HCT116 (cell line): ENCODE data around the gene CEP112. TPM values are rescaled to one million over a fixed set of nuclear protein-coding genes. Genes with fewer than 3 reads are reported as not detected.

Experiments used
- ATAC-seq: fragments of 200-7000 bp; cut with Tn5 transposase; 2 replicates; pipeline ENCODE4 v1.9.1; 2020; ENCODE audit warnings: mild to moderate bottlenecking, moderate library complexity
- BruUV-seq: library from RNA; stranded (reverse); fragments of 400-500 nt; replicated peaks from 2 replicates; lab custom pipeline; 2021; lab: Mats Ljungman, UMichigan
- CTCF ChIA-PET: fragments of 300-600 bp; sonication (Branson Sonifier 250); formaldehyde crosslinking; loops from one replicate; lab custom pipeline; 2021; ENCODE audit warnings: antibody characterized with exemption; lab: Charles Lee
- POLR2A ChIA-PET: fragments of 300-600, 350-600 bp; sonication (Branson Sonifier 250); formaldehyde crosslinking; loops from one replicate; lab custom pipeline; 2021; ENCODE audit warnings: antibody characterized with exemption; lab: Charles Lee
- RAD21 ChIA-PET, 2 experiments: fragments of 300-600 bp; sonication (Branson Sonifier 250); formaldehyde crosslinking; loops; one replicate each; lab custom pipeline; 2023; ENCODE audit warnings: low total read pairs in 2 of 2; ENCODE audit not compliant: uncharacterized antibody in 2 of 2, unreplicated experiment in 2 of 2, low non-redundant PET in 1 of 2; lab: Charles Lee
- DNase-seq: peaks from one replicate; pipeline ENCODE4 v3.0.0-alpha.2; 2010; ENCODE audit warnings: low read depth, low spot score
- H2AFZ ChIP-seq: fragments of 200-600 bp; shearing (Covaris generic), sonication (generic); 2 replicates; pipeline ENCODE4 v1.6.1; 2017; ENCODE audit warnings: low read depth, mixed run types, mixed read lengths, antibody characterized with exemption, low read length; ENCODE audit not compliant: poor library complexity, severe bottlenecking
- H3K27ac ChIP-seq: 2 replicates; pipeline ENCODE4 v1.5.1; 2012; ENCODE audit warnings: low read depth, low read length
- H3K27me3 ChIP-seq: fragments of 200-600 bp; sonication (generic); 2 replicates; pipeline ENCODE4 v1.6.1; 2016; ENCODE audit warnings: mixed run types, low read length, mixed read lengths; ENCODE audit not compliant: insufficient read depth
- H3K36me3 ChIP-seq, 2 experiments: fragments of 200-500 bp in 1 of 2; fragments of 200-600 bp in 1 of 2; sonication (Bioruptor generic) in 1 of 2; sonication (generic) in 1 of 2; 2 replicates each; pipeline versions ENCODE4 v1.5.1 to v1.6.1; 2014 to 2016; ENCODE audit warnings: low read length in 2 of 2, inconsistent platforms in 1 of 2, mixed read lengths in 1 of 2, mixed run types in 1 of 2; ENCODE audit not compliant: insufficient read depth in 2 of 2, control insufficient read depth in 1 of 2
- H3K4me1 ChIP-seq, 2 experiments: fragments of 200-600 bp in 1 of 2; sonication (generic) in 1 of 2; 2 replicates each; pipeline versions ENCODE4 v1.5.1 to v1.6.1; 2012 to 2017; ENCODE audit warnings: low read length in 2 of 2, inconsistent platforms in 1 of 2, mild to moderate bottlenecking in 1 of 2, mixed read lengths in 1 of 2, mixed run types in 1 of 2, moderate library complexity in 1 of 2; ENCODE audit not compliant: insufficient read depth in 2 of 2, control insufficient read depth in 1 of 2
- H3K4me2 ChIP-seq: fragments of 200-600 bp; sonication (generic); 2 replicates; pipeline ENCODE4 v1.6.1; 2017; ENCODE audit warnings: mixed run types, low read length, mixed read lengths
- H3K4me3 ChIP-seq, 2 experiments: fragments of 200-600 bp in 1 of 2; sonication (generic) in 1 of 2; replicated peaks in 1 of 2; 2 replicates each; pipeline ENCODE4 v1.5.1; 2011 to 2016; ENCODE audit warnings: low read length in 2 of 2, control low read depth in 1 of 2, low read depth in 1 of 2, mild to moderate bottlenecking in 1 of 2, mixed read lengths in 1 of 2, mixed run types in 1 of 2
- H3K79me2 ChIP-seq: fragments of 200-600 bp; sonication (generic); 2 replicates; pipeline ENCODE4 v1.6.1; 2017; ENCODE audit warnings: mild to moderate bottlenecking, mixed run types, low read length, moderate library complexity, mixed read lengths; ENCODE audit not compliant: insufficient read depth
- H3K9ac ChIP-seq: fragments of 200-600 bp; sonication (generic); 2 replicates; pipeline ENCODE4 v1.6.1; 2016; ENCODE audit warnings: low read length, mixed read lengths
- H3K9me2 ChIP-seq: fragments of 200-600 bp; sonication (generic), shearing (Covaris generic); 2 replicates; pipeline ENCODE4 v1.6.1; 2017; ENCODE audit warnings: mixed run types, mild to moderate bottlenecking, moderate library complexity; ENCODE audit not compliant: insufficient read depth
- H3K9me3 ChIP-seq, 2 experiments: fragments of 200-500 bp in 1 of 2; fragments of 200-600 bp in 1 of 2; sonication (Bioruptor generic) in 1 of 2; sonication (generic) in 1 of 2; 2 replicates each; pipeline ENCODE4 v1.6.1; 2014 to 2017; ENCODE audit warnings: low read length in 2 of 2, mixed read lengths in 2 of 2, inconsistent platforms in 1 of 2, low read depth in 1 of 2, mild to moderate bottlenecking in 1 of 2, mixed run types in 1 of 2, moderate library complexity in 1 of 2; ENCODE audit not compliant: control insufficient read depth in 1 of 2, insufficient read depth in 1 of 2
- H4K20me1 ChIP-seq: fragments of 200-600 bp; sonication (generic), shearing (Covaris generic); 2 replicates; pipeline ENCODE4 v1.6.1; 2017; ENCODE audit warnings: mixed run types, mild to moderate bottlenecking, moderate library complexity; ENCODE audit not compliant: insufficient read depth
- CBX3 ChIP-seq: IDR thresholded peaks from 2 replicates; pipeline ENCODE4 v1.6.1; 2012; ENCODE audit warnings: low read depth
- EGR1 ChIP-seq: IDR thresholded peaks from 2 replicates; pipeline ENCODE4 v1.6.1; 2012; ENCODE audit warnings: low read depth
- ELF1 ChIP-seq: IDR thresholded peaks from 2 replicates; pipeline ENCODE4 v1.6.1; 2012; ENCODE audit warnings: low read depth, borderline replicate concordance
- EZH2 ChIP-seq: fragments of 200-600 bp; sonication (generic); IDR thresholded peaks from 2 replicates; pipeline ENCODE4 v1.6.1; 2017; ENCODE audit warnings: antibody characterized with exemption, mixed run types
- POLR2A ChIP-seq: IDR thresholded peaks from 2 replicates; pipeline ENCODE4 v1.7.0; 2011; ENCODE audit warnings: borderline replicate concordance; ENCODE audit not compliant: insufficient read depth, insufficient read length; ENCODE audit errors: extremely low read depth
- SP1 ChIP-seq: IDR thresholded peaks from 2 replicates; pipeline ENCODE4 v1.6.1; 2012; ENCODE audit warnings: low read depth
- ZFX ChIP-seq: fragments of 450-650 bp; IDR thresholded peaks from 2 replicates; pipeline ENCODE4 v1.6.1; 2017
- intact Hi-C: fragments of 100-400 bp; cut with micrococcal nuclease; formaldehyde crosslinking; loops from 2 replicates; pipeline ENCODE4 v1.10.0; 2022
- total RNA-seq: library from RNA; stranded (reverse); gene quantifications from one replicate; pipeline ENCODE4 v1.2.1, GENCODE V29; 2021; ENCODE audit not compliant: unreplicated experiment
- TF ChIP-seq, protein P1 (sequence below): IDR thresholded peaks from 2 replicates; pipeline ENCODE4 v1.6.1; 2011; ENCODE audit warnings: mild to moderate bottlenecking, low read length, moderate library complexity; ENCODE audit not compliant: insufficient replicate concordance; ENCODE audit errors: extremely low read depth
- TF ChIP-seq, protein P2 (sequence below): IDR thresholded peaks from 2 replicates; pipeline ENCODE4 v1.6.1; 2012

CEP112 gene
- total RNA-seq, 1 experiment from 2014 or later, result 10.9 TPM

DNA sequence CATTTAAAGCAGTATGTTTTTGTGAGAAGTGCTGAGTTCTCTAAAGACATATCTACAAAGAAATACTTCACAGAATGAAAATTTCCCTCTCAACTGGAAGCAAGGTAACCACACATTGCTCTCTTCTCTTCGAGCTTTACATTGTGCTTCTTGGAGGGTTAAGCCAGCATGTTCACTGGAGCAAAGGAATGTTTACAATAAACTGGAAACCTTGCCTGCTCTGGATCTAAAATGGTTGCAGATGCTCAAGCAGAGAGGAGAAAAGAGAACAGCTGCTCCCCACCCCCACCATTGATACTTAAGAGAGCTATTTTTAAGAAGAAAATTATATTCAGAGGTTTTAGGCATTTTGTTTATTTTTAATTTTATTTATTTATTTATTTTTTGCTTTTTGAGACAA lies 213.1 kb downstream of the CEP112 start:
- H3K27me3 ChIP-seq, result no peaks in the 10 kb centered on the region
- H3K4me2 ChIP-seq, result no peak overlapping the region
- RAD21 ChIA-PET, result interaction anchor here in 1 of 2 experiments (0.7 kb wide), 1 partner anchor 651 kb away, joined by 3 read pairs; no protein-coding TSS in a partner anchor
- H3K36me3 ChIP-seq, result no peaks in the 10 kb centered on the region
- no peaks in the 10 kb centered on the region for H4K20me1 ChIP-seq
- ATAC-seq (no peak), DNase-seq (no peak)
- no peak for TF ChIP-seq POLR2A
- no peak for TF ChIP-seq EGR1
- no peak for TF ChIP-seq EZH2
- TF ChIP-seq, protein P1, sequence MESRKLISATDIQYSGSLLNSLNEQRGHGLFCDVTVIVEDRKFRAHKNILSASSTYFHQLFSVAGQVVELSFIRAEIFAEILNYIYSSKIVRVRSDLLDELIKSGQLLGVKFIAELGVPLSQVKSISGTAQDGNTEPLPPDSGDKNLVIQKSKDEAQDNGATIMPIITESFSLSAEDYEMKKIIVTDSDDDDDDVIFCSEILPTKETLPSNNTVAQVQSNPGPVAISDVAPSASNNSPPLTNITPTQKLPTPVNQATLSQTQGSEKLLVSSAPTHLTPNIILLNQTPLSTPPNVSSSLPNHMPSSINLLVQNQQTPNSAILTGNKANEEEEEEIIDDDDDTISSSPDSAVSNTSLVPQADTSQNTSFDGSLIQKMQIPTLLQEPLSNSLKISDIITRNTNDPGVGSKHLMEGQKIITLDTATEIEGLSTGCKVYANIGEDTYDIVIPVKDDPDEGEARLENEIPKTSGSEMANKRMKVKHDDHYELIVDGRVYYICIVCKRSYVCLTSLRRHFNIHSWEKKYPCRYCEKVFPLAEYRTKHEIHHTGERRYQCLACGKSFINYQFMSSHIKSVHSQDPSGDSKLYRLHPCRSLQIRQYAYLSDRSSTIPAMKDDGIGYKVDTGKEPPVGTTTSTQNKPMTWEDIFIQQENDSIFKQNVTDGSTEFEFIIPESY, result no peak
- TF ChIP-seq ZFX, result no peak
- TF ChIP-seq CBX3, result no peak
- no peak for TF ChIP-seq ELF1
- no TSS peak for BruUV-seq
- no peaks in the 10 kb centered on the region for H3K79me2 ChIP-seq
- H3K9ac ChIP-seq, result no peak overlapping the region
- no peaks in the 10 kb centered on the region for H3K9me2 ChIP-seq
- H3K4me1 ChIP-seq, result no peaks in the 10 kb centered on the region
- H3K27ac ChIP-seq, result no peak overlapping the region
- CTCF ChIA-PET, result no interaction called here
- no peak overlapping the region for H2AFZ ChIP-seq
- H3K9me3 ChIP-seq, result no peaks in the 10 kb centered on the region
- H3K4me3 ChIP-seq, result no peak overlapping the region
- POLR2A ChIA-PET, result no interaction called here
- intact Hi-C loops, result no loop called here

DNA sequence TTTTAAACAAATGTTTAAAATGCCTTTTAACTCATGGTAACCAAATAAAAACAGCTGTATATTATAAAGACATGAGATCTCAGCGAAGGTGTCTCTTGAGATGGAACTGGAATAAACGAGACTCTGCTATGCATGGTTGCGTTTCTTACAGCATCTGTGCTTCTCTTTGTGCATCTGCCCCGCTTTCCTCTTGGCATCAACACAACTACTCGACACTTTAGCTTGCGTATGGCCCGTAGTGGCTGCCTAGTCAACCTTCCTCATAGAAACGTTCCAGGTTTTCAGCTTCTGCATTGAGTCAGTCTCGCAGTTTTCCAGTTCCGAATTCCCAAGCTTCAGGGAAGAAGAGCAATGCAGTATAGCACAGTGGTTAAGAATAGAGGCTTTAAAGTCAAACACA lies 214.9 kb downstream of the CEP112 start:
- no peaks in the 10 kb centered on the region for H3K4me1 ChIP-seq
- no peaks in the 10 kb centered on the region for H4K20me1 ChIP-seq
- H3K27me3 ChIP-seq, result no peaks in the 10 kb centered on the region
- RAD21 ChIA-PET, result no interaction called here
- CTCF ChIA-PET, result no interaction called here
- H2AFZ ChIP-seq, result no peak overlapping the region
- no peaks in the 10 kb centered on the region for H3K79me2 ChIP-seq
- ATAC-seq (no peak), DNase-seq (no peak)
- no peak overlapping the region for H3K4me2 ChIP-seq
- no peak overlapping the region for H3K27ac ChIP-seq
- intact Hi-C loops, result no loop called here
- POLR2A ChIA-PET, result no interaction called here
- TF ChIP-seq CBX3, result no peak
- TF ChIP-seq ELF1, result no peak
- TF ChIP-seq, protein P2, sequence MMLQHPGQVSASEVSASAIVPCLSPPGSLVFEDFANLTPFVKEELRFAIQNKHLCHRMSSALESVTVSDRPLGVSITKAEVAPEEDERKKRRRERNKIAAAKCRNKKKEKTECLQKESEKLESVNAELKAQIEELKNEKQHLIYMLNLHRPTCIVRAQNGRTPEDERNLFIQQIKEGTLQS, result no peak
- no peak for TF ChIP-seq SP1
- H3K36me3 ChIP-seq, result no peaks in the 10 kb centered on the region
- H3K9me3 ChIP-seq, result no peaks in the 10 kb centered on the region
- no TSS peak for BruUV-seq
- no peaks in the 10 kb centered on the region for H3K9me2 ChIP-seq
- no peak overlapping the region for H3K4me3 ChIP-seq
- no peak overlapping the region for H3K9ac ChIP-seq
